ENCODE results near the gene WDR37.

DNA sequence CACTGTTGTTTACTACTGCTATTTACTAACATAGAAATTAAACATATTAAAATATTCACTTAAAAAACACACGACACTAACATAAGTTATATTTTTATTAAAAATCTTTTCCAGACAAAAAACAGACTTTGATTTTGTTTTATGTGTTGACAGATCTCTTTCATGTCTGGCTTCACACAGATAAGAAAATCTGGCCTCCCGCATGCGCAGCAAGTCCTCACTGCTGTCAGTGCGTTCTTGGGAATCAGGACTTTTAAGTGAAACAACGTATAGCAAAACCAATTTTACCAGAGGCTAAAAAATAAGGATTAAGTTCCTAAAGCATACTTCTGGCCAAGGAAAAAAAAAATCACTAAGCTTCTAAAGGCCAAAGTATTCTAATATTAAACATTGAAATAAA, 6.0 kb upstream of the WDR37 start:
- no peak for TF ChIP-seq MAFK (IDR thresholded peaks at IDR 0.05; ENCODE audit: low read length)
- TF ChIP-seq, protein P1, sequence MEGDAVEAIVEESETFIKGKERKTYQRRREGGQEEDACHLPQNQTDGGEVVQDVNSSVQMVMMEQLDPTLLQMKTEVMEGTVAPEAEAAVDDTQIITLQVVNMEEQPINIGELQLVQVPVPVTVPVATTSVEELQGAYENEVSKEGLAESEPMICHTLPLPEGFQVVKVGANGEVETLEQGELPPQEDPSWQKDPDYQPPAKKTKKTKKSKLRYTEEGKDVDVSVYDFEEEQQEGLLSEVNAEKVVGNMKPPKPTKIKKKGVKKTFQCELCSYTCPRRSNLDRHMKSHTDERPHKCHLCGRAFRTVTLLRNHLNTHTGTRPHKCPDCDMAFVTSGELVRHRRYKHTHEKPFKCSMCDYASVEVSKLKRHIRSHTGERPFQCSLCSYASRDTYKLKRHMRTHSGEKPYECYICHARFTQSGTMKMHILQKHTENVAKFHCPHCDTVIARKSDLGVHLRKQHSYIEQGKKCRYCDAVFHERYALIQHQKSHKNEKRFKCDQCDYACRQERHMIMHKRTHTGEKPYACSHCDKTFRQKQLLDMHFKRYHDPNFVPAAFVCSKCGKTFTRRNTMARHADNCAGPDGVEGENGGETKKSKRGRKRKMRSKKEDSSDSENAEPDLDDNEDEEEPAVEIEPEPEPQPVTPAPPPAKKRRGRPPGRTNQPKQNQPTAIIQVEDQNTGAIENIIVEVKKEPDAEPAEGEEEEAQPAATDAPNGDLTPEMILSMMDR (IDR thresholded peaks at IDR 0.05 in 2 of 3, conservative IDR thresholded peaks at IDR 0.05 in 1 of 3; ENCODE audit: insufficient read depth in 2 of 3, low read depth in 1 of 3, low read length in 3 of 3) = no peak
- no peak for TF ChIP-seq ZNF224 (CRISPR knock-in tag; IDR thresholded peaks at IDR 0.05)
- TF ChIP-seq FOSL1 (tag; conservative IDR thresholded peaks at IDR 0.05) = no peak
- TF ChIP-seq, protein P2, sequence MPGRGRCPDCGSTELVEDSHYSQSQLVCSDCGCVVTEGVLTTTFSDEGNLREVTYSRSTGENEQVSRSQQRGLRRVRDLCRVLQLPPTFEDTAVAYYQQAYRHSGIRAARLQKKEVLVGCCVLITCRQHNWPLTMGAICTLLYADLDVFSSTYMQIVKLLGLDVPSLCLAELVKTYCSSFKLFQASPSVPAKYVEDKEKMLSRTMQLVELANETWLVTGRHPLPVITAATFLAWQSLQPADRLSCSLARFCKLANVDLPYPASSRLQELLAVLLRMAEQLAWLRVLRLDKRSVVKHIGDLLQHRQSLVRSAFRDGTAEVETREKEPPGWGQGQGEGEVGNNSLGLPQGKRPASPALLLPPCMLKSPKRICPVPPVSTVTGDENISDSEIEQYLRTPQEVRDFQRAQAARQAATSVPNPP (IDR thresholded peaks at IDR 0.05; ENCODE audit: borderline replicate concordance, insufficient read depth, insufficient read length) = no peak
- TF ChIP-seq, protein P3, sequence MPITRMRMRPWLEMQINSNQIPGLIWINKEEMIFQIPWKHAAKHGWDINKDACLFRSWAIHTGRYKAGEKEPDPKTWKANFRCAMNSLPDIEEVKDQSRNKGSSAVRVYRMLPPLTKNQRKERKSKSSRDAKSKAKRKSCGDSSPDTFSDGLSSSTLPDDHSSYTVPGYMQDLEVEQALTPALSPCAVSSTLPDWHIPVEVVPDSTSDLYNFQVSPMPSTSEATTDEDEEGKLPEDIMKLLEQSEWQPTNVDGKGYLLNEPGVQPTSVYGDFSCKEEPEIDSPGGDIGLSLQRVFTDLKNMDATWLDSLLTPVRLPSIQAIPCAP (CRISPR knock-in tag; IDR thresholded peaks at IDR 0.05; ENCODE audit: borderline replicate concordance) = no peak
- TF ChIP-seq HDAC2 (IDR thresholded peaks at IDR 0.05) = peak; percentile 99
- TF ChIP-seq POLR2A (conservative IDR thresholded peaks at IDR 0.05) = no peak

Data from K562 (cell line).